GM19372 (cell line): ENCODE results near the gene LVRN.
"Not testable (repeated sequence)": the region's sequence is repeated elsewhere in the genome, so short reads cannot be mapped to it uniquely, and the experiment has no call there.

Experiments used
- ATAC-seq: cut with Tn5 transposase; IDR thresholded peaks from one replicate; pipeline ENCODE4 v1.9.1; 2021; ENCODE audit warnings: mild to moderate bottlenecking, low read depth, moderate library complexity; ENCODE audit not compliant: unreplicated experiment

Gene LVRN, protein sequence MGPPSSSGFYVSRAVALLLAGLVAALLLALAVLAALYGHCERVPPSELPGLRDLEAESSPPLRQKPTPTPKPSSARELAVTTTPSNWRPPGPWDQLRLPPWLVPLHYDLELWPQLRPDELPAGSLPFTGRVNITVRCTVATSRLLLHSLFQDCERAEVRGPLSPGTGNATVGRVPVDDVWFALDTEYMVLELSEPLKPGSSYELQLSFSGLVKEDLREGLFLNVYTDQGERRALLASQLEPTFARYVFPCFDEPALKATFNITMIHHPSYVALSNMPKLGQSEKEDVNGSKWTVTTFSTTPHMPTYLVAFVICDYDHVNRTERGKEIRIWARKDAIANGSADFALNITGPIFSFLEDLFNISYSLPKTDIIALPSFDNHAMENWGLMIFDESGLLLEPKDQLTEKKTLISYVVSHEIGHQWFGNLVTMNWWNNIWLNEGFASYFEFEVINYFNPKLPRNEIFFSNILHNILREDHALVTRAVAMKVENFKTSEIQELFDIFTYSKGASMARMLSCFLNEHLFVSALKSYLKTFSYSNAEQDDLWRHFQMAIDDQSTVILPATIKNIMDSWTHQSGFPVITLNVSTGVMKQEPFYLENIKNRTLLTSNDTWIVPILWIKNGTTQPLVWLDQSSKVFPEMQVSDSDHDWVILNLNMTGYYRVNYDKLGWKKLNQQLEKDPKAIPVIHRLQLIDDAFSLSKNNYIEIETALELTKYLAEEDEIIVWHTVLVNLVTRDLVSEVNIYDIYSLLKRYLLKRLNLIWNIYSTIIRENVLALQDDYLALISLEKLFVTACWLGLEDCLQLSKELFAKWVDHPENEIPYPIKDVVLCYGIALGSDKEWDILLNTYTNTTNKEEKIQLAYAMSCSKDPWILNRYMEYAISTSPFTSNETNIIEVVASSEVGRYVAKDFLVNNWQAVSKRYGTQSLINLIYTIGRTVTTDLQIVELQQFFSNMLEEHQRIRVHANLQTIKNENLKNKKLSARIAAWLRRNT

DNA sequence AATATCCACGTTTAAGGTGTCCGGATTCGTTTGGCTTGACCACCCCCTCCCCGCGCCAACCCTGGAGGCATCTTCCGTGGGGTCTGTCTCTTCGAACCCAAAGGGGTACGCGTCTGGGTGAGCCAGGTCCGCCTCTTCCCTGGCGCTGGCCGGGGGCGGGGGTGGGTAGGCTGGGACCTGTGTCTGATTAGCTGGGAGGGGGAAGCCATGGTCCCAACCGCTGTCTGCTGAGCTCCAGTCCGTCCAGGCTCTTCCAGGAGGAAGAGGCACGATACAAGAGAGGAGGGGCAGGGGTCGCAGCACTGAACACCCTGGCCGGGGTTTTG, at the start of gene LVRN:
Gene LVRN (plus strand): TSS at position 237 of the 326 bp plus-strand sequence. CDS start 143 bp downstream, outside the sequence.
- ATAC-seq: no peak

- ATAC-seq: not testable (repeated sequence)
These were observed 48.5 kb upstream of the LVRN start for GRCh38 chr5:115913623-115914400.

- ATAC-seq: no peak
These were observed 42.0 kb upstream of the LVRN start for GRCh38 chr5:115920171-115920725.

GRCh38 chr5:115928578-115929407, 33.5 kb upstream of the LVRN start:
- ATAC-seq: not testable (repeated sequence)

GRCh38 chr5:115930171-115930570, 32.1 kb upstream of the LVRN start:
- not testable (repeated sequence) for ATAC-seq

GRCh38 chr5:115930630-115931337, 31.5 kb upstream of the LVRN start:
- no peak for ATAC-seq

DNA sequence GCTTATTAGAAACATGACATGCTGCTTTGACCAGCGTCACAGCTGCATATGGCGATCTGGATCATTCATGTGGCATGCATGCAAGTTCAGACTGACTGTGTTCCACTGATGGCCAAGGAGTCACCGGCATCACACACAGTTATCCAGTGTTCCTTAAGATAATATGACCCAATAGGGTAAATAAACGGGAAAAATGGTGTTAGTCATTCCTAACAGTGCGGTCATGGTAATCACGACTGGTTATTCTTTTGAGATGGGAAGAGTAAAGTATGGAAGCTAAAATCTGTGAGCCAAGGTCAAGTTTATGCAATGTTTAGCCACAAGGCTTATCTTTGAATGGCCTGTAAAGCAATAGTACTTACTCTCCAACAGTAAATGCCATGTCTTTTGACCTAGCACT, 29.3 kb upstream of the LVRN start:
- ATAC-seq: no peak

DNA sequence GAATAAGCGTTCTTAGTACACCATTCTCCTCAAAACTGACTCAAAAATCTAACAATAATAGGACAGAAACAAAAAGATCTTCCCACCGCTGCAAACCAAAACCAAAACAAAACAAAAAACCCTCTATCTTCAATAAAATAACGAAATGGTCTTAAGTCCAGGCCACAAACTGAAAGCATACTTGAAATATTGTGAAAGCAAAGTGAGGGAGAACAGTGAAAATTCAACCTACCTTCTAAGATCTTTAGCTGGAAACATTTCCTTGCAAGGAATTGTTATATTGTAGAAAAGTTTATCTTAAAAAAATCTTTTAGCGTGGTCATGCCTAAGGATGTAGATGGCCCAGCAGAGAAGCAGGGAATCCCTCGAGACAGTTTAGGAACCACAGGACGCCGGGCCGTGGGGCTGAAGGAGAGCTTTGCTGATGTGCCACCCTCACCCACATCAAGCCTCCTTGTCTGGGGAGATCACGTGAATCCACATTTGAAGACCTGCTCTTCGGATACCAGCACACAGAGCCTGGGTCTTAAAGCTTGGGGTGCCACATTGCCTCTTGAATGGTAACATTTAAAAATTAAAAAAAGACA, 27.8 kb upstream of the LVRN start:
- ATAC-seq: no peak

DNA sequence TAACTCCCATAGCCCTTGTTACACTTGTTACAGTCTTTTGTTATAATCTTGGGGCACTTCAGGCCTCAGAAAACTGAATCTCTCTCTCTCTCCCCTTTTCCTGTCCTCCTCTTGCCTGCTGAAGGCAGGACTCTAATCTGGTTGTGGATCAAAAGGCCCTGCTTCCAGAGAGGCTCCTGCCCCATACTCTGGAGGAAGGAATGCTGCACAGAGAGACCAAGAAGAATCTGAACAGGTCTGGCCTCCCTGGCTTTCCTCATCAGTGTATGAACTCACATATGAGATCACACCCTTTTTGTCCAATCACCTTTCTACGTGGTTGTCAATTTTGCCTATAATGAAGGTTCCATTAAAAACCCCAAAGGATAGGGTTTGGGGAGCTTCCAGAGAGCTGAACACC, 26.2 kb upstream of the LVRN start:
- ATAC-seq: no peak

GRCh38 chr5:115939059-115939458, 23.2 kb upstream of the LVRN start:
- ATAC-seq: no peak

- ATAC-seq: no peak
These were observed 22.0 kb upstream of the LVRN start for GRCh38 chr5:115940080-115940810.

GRCh38 chr5:115941051-115941675, 21.1 kb upstream of the LVRN start:
- ATAC-seq: no peak

DNA sequence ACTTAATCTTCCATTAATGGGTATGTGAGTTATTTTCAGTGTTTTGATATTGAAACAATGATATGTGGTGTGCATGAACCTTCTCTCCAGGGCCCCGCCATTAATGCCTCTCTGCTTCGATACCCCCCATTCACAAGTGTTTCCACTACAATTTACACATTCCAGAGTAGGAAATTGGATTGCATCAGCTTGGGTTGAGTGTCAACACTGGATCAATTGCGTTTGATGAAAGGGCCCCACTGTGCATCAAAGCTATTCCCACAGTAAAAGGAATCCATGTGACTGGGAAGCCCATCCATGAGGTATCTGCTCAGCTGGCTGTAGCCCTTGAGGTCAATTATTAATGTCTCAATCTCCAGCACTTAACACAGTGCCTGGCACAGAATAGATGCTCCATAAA, 17.8 kb upstream of the LVRN start:
- ATAC-seq: no peak

DNA sequence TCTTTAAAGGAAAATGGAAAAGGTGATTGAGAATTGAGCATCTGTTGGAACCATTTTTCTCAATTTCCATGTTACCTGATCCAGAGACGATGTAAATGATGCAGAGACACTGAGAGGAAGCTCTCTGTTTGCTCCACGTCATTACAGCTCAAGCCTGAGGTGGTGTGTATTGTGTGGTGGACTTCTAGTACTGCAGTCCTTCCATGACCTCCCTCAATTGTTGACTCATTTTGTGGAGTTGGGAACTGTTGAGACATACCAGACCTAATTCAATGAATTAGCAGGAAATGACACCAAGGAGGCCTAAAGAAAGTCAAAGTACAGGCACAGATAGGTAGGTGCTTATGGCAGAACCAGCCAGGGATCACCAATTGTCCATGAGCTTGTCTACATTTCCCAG, 15.6 kb upstream of the LVRN start:
- ATAC-seq: no peak

DNA sequence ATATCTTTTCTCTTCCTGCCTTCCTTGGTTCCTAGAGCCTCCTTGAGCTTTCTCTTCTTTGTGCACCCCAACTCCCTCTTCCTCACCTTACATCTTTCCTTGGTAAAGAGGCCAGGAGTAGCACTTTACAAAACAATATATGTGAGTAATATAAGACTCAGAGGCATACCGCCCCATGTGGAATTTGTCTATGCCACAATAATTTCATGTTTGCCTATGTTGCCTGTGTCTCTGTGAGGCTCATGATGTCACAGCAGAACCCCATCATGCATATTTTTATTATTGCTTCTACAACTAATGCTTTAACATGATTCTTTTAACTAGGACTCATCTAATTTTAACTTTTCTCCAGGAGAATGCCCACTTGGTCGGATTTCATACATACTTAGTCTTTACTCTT, 15.0 kb upstream of the LVRN start:
- ATAC-seq: no peak

DNA sequence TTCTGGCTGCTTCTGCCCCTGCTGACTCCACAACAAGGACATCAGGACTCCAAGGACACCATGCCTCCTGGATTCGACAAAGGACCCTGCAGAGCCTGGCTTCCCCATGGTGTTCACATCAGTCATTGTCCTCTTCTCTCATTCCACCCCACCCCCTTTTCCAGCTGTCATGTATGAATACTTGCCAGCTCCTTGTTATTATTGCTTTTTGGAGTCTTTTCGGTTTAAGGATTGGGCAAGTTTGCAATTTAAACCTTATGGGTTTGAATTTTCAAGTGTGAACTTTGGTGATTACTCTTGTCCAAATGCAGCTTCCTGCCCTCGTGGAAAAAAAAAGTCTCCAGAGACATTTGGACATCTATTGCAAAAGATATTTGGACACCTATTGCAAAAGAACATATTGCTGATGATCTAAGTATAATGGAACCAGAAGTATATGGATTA, 14.2 kb upstream of the LVRN start:
- no peak for ATAC-seq

DNA sequence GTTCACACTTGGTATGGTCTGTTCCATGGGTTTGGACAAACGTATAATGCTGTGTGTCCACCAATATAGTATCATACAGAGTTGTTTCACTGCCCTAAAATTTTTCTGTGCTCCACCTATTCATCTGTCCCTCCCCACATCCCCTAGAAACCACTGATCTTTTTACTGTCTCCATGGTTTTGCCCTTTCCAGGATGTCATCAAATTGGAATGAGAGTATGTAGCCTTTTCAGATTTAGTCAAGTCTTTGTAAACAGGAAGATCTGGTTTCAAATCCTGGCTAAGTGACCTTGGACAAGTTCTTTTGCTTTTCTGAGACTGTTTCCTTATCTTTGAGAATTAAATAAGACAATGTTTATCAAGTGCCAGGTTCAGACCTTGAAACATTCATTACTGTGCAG, 13.2 kb upstream of the LVRN start:
- ATAC-seq: no peak
